ENCODE data around the gene UAP1L1.

- TF ChIP-seq CTCF (IDR thresholded peaks at IDR 0.05) (peak; percentile 69 to 80 (median 72)), POLR2A (IDR thresholded peaks at IDR 0.05) (no peak)
Observed at GRCh38 chr9:137067860-137068538, 9.3 kb upstream of the UAP1L1 start.

Data from testis (tissue), 2 donors.